GM21367 (cell line): ENCODE measurements around the gene ZBED4.

Experiments
- ATAC-seq: cut with Tn5 transposase; IDR thresholded peaks from one replicate; pipeline ENCODE4 v1.9.1; 2021; ENCODE audit not compliant: unreplicated experiment

ZBED4 gene

GRCh38 chr22:49918911-49919881 lies 65.6 kb downstream of the ZBED4 start:
- ATAC-seq: no peak

- ATAC-seq: no peak
These were observed 67.2 kb downstream of the ZBED4 start for GRCh38 chr22:49920859-49921258.

- no peak for ATAC-seq
These were observed 68.0 kb downstream of the ZBED4 start for GRCh38 chr22:49921508-49922278.

GRCh38 chr22:49922484-49922883 lies 68.8 kb downstream of the ZBED4 start:
- ATAC-seq: no peak

GRCh38 chr22:49922926-49923325 lies 69.3 kb downstream of the ZBED4 start:
- no peak for ATAC-seq

- no peak for ATAC-seq
These were observed 69.8 kb downstream of the ZBED4 start for GRCh38 chr22:49923445-49923844.

- ATAC-seq: no peak
These were observed 70.6 kb downstream of the ZBED4 start for GRCh38 chr22:49924113-49924833.

- ATAC-seq: no peak
These were observed 72.0 kb downstream of the ZBED4 start for GRCh38 chr22:49925525-49926128.

- no peak for ATAC-seq
These were observed 73.3 kb downstream of the ZBED4 start for GRCh38 chr22:49926916-49927315.

GRCh38 chr22:49927483-49928184 lies 74.0 kb downstream of the ZBED4 start:
- no peak for ATAC-seq

- ATAC-seq: no peak
These were observed 74.5 kb downstream of the ZBED4 start for GRCh38 chr22:49928185-49928495.

- ATAC-seq: no peak
These were observed 75.0 kb downstream of the ZBED4 start for GRCh38 chr22:49928555-49929210.

- ATAC-seq: no peak
These were observed 75.8 kb downstream of the ZBED4 start for GRCh38 chr22:49929211-49929979.

GRCh38 chr22:49929994-49930575 lies 76.4 kb downstream of the ZBED4 start:
- ATAC-seq: no peak

GRCh38 chr22:49930596-49931412 lies 77.2 kb downstream of the ZBED4 start:
- ATAC-seq: no peak

- ATAC-seq: no peak
These were observed 79.9 kb downstream of the ZBED4 start for GRCh38 chr22:49933236-49934159.
